HG03575 (cell line): ENCODE results near the gene DEPDC4.

ENCODE experiments used
- ATAC-seq: cut with Tn5 transposase; IDR thresholded peaks from one replicate; pipeline ENCODE4 v1.9.1; 2021; ENCODE audit not compliant: unreplicated experiment, insufficient number of reproducible peaks, low FRiP score; ENCODE audit errors: extremely low read depth

DEPDC4 gene

DNA sequence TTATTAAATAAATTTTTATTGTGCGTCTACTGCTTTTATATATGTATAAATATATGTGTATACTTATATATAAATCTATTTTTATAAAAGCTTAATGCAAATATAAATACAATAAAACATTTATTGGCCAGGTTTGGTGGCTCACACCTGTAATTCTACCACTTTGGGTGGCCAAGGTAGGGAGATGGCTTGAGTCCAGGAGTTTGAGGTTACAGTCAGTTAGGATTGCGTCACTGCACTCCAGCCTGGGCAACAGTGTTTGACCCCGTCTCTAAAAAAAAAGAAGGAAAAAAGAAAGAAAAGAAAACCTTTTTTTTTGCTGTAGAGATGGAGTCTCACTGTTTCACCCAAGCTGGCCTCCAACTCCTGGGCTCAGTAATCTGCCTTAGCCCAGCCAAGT, 45.4 kb downstream of the DEPDC4 start:
- no peak for ATAC-seq

DNA sequence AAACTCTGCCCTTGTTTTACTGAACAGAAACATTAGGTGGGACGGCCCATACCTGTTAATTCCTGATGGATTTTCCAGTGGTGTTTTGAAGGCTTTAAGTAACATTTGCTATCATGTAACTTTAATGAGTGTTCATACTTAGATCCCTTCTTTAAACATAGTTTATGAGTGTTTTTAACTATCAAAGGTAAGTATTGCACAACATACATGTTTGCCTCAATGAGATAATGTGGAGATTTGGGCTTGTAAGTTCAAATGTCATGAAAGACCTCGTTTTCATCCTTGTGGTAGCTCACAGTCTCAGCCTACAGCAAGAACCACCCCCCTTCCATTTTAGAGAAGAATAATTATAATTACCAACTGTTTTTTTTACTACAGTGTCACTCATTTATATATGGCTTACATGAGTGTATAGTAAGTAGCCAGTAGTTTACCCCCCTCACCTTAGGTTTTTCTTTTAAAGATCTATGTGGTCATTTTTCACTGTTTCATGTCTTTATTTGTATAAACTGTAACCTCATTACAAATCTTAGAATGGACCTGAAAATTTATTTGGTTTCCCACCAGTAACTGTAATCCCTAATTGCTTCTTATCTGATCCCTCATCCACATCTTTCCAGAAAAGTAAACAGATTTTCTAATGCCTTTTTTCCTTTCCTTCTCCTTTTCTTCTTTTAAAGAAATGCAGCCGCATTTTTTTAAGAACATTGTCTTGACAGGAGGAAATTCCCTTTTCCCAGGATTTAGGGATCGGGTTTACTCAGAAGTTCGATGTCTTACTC, 47.4 kb downstream of the DEPDC4 start:
- no peak for ATAC-seq

DNA sequence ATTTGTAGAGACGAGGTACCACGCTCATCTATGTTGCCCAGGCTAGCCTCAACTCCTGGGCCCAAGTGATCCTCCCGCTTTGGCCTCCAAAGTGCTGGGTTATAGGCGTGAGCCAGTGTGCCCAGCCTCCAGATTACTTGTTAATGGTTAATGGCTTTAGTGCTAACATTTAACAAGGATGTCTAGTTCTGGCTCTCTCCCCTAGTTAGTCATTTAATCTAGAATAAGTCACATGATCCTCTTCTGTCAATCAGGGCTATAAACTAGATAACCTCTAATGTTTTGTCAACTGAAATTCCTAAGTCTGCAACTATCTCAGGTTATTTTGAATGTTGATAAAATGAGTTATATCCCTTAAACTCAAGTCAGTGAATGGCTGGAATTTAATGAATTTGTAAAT, 50.5 kb downstream of the DEPDC4 start:
- no peak for ATAC-seq

DNA sequence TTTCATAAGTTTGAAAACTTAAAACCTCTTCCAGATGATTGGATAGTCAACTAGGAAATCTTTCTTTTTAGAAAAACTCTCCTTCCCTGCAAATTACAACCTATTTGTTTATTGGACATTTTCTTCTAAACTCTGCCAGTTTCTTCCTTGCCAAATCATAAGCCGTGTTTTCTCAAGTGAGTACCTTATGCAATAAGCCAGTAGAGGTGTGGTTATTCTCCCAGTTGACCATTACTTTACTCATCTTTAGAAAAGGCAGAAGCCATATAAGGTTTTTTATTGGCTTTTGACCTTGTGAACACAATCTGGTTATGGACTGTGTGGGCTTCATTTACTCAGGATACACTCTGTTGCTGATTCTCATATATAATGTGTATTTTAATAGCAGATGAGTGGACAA, 51.7 kb downstream of the DEPDC4 start:
- ATAC-seq: no peak

DNA sequence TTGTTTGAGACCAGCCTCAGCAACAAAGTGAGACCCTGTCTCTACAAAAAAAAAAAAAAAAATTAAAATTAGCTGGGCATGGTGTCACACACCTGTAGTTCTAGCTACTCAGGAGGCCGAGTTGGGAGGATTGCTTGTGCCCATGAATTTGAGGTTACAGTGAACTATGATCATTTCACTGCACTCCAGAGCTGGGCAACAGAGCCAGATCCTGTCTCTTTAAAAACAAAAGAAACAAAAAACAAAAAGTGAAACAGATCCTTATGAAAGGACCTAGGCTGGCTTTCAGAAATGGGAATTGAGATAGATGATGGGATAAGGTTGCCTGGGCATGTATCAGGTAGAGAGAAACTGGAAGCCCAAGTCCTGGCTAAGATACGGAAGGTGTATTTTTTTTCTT, 52.4 kb downstream of the DEPDC4 start:
- ATAC-seq: no peak

DNA sequence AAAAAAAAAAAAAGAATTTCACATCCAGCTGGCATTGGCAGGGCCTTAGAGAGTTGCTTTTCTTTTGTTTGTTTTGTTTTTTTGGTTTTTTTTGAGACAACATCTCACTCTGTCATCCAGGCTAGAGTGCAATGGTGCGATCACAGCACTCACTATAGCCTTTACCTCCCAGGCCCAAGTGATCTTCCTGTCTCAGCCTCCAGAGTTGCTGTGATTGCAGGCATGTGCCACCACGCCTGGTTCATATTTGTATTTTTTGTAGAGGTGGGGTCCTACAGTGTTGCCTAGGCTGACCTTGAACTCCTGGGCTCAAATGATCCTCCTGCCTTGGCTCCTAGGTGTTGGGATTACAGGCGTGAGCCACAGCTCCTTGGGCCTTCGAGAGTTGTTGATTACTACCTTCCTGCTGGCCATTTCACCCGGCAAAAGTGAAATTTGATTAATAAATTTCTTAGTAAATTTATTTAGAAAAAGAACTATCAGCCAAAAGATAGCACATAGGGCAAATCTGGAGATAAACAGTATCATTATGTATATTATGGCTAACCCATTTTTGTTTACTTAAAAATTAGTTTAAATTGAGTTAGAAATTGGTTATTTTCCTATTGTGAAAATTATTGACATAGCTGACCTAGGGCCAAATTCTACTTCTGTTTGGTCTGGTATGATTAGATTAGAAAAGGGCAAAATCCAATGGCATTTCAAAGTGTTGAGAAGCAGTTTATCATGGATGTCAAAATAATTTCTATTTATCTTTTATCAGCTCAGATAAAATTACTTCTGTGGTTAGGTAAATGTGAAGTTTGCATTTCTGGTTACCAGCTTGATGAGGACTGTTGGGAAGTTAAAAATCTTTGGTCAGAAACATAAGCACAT, 53.6 kb downstream of the DEPDC4 start:
- no peak for ATAC-seq

DNA sequence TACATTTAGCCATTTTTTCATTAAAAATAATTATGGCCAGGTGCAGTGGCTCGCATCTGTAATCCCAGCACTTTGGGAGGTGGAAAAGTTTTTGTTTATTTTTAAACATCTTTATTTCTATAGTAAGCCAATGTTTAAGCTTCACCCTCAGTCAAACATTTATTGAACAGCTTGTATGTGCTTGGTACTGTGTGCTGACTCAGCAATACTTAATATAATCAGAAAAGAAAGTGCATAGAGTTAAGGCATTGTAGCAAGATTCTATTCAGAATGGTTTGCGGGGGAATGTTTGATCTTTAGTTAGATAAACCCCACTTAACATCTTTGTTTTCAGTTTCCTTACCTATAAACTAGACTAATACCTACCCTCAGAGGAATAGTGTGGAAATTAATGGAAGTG, 55.2 kb downstream of the DEPDC4 start:
- no peak for ATAC-seq

DNA sequence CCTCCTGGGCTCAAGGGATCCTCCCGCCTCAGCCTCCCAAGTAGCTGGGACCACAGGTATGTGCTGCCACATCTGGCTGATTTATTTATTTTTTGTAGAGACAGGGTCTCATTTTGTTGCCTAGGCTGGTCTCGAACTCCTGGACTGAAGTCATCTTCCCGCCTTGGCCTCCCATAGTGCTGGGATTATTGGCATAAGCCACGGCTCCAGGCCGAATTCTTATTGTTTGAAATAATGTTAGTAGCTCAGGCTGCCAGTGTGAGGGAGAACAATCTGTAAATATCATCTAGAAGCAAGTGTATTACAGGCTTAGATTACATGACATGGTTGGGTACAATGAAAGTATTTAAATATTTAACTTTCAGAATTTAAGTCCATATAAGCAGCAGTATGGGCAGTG, 58.0 kb downstream of the DEPDC4 start:
- no peak for ATAC-seq

DNA sequence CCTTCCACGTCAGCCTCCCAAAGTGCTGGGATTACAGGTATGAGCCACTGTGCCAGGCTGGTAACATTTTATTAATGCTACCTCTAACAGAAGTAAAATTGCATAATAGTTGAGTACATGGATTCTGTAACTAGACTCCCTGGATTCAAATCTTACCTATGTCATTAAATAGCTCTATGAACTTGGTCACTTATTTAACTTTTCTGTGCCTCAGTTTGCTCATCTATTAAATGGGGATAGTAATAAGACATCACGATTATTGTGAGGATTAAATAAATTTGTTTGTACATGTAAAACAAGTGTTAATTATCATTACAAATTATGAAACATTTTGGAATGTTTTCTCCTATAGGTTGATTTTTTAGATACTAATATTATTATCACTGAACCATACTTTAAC, 59.6 kb downstream of the DEPDC4 start:
- ATAC-seq: no peak

DNA sequence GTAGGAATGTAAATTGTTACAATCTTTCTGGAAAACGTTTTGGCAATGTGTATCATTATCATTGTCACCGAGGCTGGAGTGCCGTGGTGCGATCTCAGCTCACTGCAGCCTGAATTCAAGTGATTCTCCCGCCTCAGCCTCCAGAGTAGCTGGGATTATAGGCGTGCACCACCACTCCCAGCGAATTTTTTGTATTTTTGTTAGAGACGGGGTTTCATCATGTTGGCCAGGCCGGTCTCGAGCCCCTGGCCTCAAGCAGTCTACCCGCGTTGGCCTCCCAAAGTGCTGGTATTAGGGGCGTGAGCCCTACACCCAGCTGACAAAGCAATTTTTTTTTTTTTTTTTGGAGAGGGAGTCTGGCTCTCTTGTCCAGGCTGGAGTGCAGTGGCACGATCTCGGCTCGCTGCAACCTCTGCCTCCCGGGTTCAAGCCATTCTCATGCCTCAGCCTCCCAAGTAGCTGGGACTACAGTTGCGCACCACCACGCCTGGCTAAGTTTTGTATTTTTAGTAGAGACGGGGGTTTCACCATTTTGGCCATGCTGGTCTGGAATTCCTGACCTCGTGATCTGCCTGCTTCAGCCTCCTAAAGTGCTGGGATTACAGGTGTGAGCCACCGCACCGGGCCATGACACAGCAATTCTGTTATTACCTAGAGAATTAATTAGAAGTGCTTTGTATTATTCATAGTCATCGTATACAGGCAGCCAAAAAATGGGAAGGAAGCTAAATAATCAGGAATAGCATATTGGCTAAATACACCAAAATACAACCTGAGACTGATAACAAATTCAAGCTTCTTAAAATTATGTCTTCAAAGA, 65.1 kb downstream of the DEPDC4 start:
- no peak for ATAC-seq

DNA sequence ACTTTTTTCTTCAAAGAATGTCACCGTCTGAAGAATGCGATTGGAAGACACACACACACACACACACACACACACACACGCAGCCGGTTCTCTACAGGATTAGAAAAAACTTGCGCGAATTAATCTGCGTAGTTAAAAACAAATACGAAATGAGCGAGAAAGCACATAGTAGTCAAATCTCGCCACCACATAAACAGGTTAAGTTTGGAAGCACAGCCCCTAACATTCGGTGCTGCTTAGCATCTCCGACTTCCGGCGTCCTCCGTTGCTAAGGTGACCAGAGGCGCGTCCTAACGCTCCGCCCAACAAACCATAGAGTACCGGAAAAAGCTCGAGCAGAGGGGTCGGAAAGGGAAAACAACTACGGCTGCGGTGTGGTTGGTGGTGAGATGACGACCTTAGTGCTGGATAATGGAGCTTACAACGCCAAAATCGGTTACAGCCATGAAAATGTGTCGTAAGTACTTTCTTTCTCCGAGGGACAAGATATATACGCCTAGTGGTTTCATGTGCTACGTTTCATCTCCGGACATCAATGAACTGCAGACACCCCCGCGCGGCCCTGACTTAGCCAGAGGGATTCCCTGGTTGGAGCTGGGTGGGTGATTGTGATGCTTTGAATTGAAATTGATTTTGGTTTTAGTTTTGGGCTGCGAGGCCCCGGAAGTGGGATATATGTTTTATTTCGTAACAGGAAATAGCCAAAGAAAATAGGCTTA, 66.3 kb downstream of the DEPDC4 start, which contains the start of gene ACTR6:
TSS of gene ACTR6 (plus strand) at position 353 of the 719 bp plus-strand sequence. CDS start at position 390, 37 bp downstream.
- peak; percentile 78 for ATAC-seq

DNA sequence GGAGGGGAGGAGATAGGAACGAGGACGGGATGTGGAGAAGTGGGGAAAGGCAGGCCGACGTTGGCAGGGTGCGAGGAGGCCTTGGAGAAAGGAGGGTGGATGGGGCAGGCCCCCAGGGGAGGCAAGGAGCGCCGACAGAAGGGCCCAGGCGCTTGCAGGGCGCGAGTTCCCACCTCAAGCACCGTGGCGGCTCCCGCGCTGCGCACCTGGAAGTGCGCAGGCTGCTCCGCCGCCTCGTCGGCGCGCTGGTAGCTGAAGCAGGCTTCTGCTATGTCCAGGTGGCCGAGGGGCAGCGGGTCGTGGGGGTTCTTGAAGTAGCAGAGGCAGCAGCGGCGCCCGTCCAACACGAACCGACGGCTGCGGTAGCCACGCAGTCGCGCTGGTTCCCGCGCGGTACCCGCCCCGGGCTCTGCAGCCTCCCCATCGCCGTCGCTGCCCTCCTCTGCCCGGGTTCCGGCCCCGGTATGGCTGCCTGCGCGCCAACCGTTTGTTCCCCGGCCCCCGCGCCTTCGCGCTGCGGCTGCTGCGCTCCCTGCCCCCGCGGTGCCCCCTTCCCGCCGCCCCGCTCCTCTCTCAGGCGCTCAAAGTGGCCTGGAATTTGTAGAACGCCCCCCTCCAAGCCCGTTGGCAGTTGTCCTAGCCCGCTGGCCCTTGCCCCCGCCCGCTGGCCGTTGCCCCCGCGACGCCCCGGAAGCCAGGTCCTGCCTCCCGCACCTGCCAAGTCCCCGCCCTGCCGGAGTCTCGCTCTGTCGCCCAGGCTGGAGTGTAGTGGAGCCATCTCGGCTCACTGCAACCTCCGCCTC, 67.3 kb downstream of the DEPDC4 start:
- ATAC-seq: peak; percentile 36

DNA sequence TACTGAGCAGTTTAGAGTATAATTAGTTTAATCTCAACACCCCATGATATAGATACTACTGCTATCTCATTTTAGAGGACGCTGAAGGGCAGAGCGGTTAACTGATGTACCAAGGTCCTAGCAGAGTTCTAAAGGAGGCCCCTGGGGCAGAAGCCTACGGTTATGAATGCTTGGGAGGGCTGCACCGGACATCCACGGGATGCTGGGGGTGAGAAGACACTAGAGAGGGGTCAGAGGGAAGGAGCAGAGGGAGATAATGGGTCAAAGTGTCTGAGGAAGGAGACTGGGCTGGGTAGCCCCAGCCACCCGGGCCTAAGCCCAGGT, 67.9 kb downstream of the DEPDC4 start:
- peak; percentile 2 for ATAC-seq

DNA sequence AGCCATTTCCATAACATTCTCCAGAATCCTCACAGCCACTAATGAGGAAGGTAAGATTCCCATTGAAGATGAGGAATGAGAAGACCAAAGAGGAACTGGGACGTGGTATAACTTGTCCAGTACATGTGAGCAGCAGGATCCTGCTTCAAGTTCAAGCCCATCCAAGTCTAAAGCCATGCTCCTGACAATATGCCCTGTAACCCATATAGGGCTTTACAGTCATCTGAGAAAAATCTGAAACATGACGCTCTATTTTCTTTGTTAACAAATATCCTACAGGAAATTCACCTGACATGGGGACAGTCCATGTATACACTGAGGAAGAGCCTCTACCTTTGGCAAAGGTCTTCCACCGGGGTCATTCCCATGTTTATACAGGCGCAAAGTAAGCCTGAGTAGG, 69.4 kb downstream of the DEPDC4 start:
- ATAC-seq: no peak

DNA sequence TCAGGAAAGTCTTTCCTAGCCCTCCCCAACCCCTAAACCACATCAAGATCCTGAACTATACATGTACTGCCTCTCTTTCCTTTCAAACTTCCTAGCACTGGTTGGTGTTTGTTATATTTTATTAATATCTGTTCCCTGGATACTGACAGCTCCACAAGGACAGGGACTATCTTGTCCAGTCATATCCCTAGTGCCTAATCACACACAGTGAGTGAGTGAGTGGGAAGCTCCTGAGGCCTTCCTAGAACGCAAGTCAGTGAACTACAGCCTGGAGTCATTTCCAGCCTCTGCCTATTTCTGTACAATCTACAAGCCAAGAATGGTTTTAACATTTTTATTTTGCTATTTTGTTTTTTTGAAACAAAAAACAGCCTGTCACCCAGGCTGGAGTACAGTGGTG, 73.8 kb downstream of the DEPDC4 start:
- no peak for ATAC-seq
